ENCODE measurements around the gene ETS2. TPM values are rescaled to one million over a fixed set of nuclear protein-coding genes. Genes with fewer than 3 reads are reported as not detected.

The ETS2 gene
- total RNA-seq, 3 donors from 2014 or later (not counting 1 experiment from before 2014, with no cell fraction given) = 10.6 to 36.9 (median 18.5) TPM

GRCh38 chr21:38847556-38847955, 41.8 kb downstream of the ETS2 start:
- no peak for ATAC-seq
- TF ChIP-seq CTCF (IDR thresholded peaks at IDR 0.05) = no peak
- Mint-ChIP-seq H3K36me3 (no peaks in the 10 kb centered on the region), H3K4me3 (no peak overlapping the region), H3K4me1 (no peaks in the 10 kb centered on the region), H3K27me3 (ENCODE audit: low read depth in 2 of 2) (peaks cover 10 to 26% of the 10 kb centered on the region in 2 donors), H3K9me3 (no peaks in the 10 kb centered on the region), H3K27ac (no peak overlapping the region)
- H3K4me1 ChIP-seq (ENCODE audit: control insufficient read depth, insufficient read depth, low read length) = no peaks in the 10 kb centered on the region
- H3K27ac ChIP-seq (ENCODE audit: low read length) = no peak overlapping the region
- no peaks in the 10 kb centered on the region for H3K27me3 ChIP-seq (ENCODE audit: control insufficient read depth, insufficient read depth, low read length)
- H3K36me3 ChIP-seq (ENCODE audit: control insufficient read depth, insufficient read depth, low read length) = no peaks in the 10 kb centered on the region
- no peak overlapping the region for H3K4me3 ChIP-seq (ENCODE audit: low read length)
- intact Hi-C loops (cut with micrococcal nuclease) = no loop called here
- no peak for DNase-seq
- no peaks in the 10 kb centered on the region for H3K9me3 ChIP-seq (ENCODE audit: control insufficient read depth, insufficient read depth, low read length)
- 88% methylated on average over 7 of the region's 7 CpGs for WGBS (ENCODE audit: insufficient coverage)

GRCh38 chr21:38848187-38848609, 42.5 kb downstream of the ETS2 start:
- no peak for DNase-seq
- no peak overlapping the region for H3K27ac Mint-ChIP-seq
- no peaks in the 10 kb centered on the region for H3K9me3 ChIP-seq (ENCODE audit: control insufficient read depth, insufficient read depth, low read length)

GRCh38 chr21:38849776-38850175, 44.0 kb downstream of the ETS2 start:
- no peaks in the 10 kb centered on the region for H3K4me1 ChIP-seq (ENCODE audit: control insufficient read depth, insufficient read depth, low read length)
- H3K4me3 ChIP-seq (ENCODE audit: low read length) = no peak overlapping the region
- DNase-seq = no peak
- H3K9me3 Mint-ChIP-seq = no peaks in the 10 kb centered on the region
- H3K36me3 Mint-ChIP-seq = no peaks in the 10 kb centered on the region
- H3K36me3 ChIP-seq (ENCODE audit: control insufficient read depth, insufficient read depth, low read length) = no peaks in the 10 kb centered on the region
- H3K27ac ChIP-seq (ENCODE audit: low read length) = no peak overlapping the region
- no peaks in the 10 kb centered on the region for H3K4me1 Mint-ChIP-seq
- H3K27me3 ChIP-seq (ENCODE audit: control insufficient read depth, insufficient read depth, low read length) = no peaks in the 10 kb centered on the region
- H3K4me3 Mint-ChIP-seq = no peak overlapping the region
- WGBS (ENCODE audit: insufficient coverage) = 75% methylated on average over 6 of the region's 6 CpGs
- intact Hi-C loops (cut with micrococcal nuclease) = no loop called here
- no peak overlapping the region for H3K27ac Mint-ChIP-seq
- peaks cover 13 to 45% of the 10 kb centered on the region in 2 donors for H3K27me3 Mint-ChIP-seq (ENCODE audit: low read depth in 2 of 2)
- no peak for TF ChIP-seq CTCF (IDR thresholded peaks at IDR 0.05)
- ATAC-seq = no peak
- no peaks in the 10 kb centered on the region for H3K9me3 ChIP-seq (ENCODE audit: control insufficient read depth, insufficient read depth, low read length)

More at GRCh38 chr21:38848187-38848609, 42.5 kb downstream of the ETS2 start:
- H3K4me3 Mint-ChIP-seq = no peak overlapping the region
- no peaks in the 10 kb centered on the region for H3K4me1 Mint-ChIP-seq
- H3K9me3 Mint-ChIP-seq = no peaks in the 10 kb centered on the region
- intact Hi-C loops (cut with micrococcal nuclease) = no loop called here
- no peaks in the 10 kb centered on the region for H3K27me3 ChIP-seq (ENCODE audit: control insufficient read depth, insufficient read depth, low read length)
- H3K4me3 ChIP-seq (ENCODE audit: low read length) = no peak overlapping the region
- no peaks in the 10 kb centered on the region for H3K36me3 ChIP-seq (ENCODE audit: control insufficient read depth, insufficient read depth, low read length)
- no peaks in the 10 kb centered on the region for H3K4me1 ChIP-seq (ENCODE audit: control insufficient read depth, insufficient read depth, low read length)
- H3K36me3 Mint-ChIP-seq = no peaks in the 10 kb centered on the region
- no peak overlapping the region for H3K27ac ChIP-seq (ENCODE audit: low read length)
- peaks cover 8 to 32% of the 10 kb centered on the region in 2 donors for H3K27me3 Mint-ChIP-seq (ENCODE audit: low read depth in 2 of 2)
- 79% methylated on average over 7 of the region's 7 CpGs for WGBS (ENCODE audit: insufficient coverage)
- ATAC-seq = no peak
- TF ChIP-seq CTCF (IDR thresholded peaks at IDR 0.05) = no peak

- Histone ChIP-seq H3K27ac (ENCODE audit: low read length) (no peak overlapping the region), H3K9me3 (ENCODE audit: control insufficient read depth, insufficient read depth, low read length) (no peaks in the 10 kb centered on the region), H3K4me1 (ENCODE audit: control insufficient read depth, insufficient read depth, low read length) (no peaks in the 10 kb centered on the region), H3K36me3 (ENCODE audit: control insufficient read depth, insufficient read depth, low read length) (no peaks in the 10 kb centered on the region), H3K4me3 (ENCODE audit: low read length) (no peak overlapping the region), H3K27me3 (ENCODE audit: control insufficient read depth, insufficient read depth, low read length) (no peaks in the 10 kb centered on the region)
- ATAC-seq (no peak), DNase-seq (no peak)
- no peak overlapping the region for H3K4me3 Mint-ChIP-seq
- H3K9me3 Mint-ChIP-seq = no peaks in the 10 kb centered on the region
- intact Hi-C loops (cut with micrococcal nuclease) = no loop called here
- no peak overlapping the region for H3K27ac Mint-ChIP-seq
- TF ChIP-seq CTCF (IDR thresholded peaks at IDR 0.05) = no peak
- no peaks in the 10 kb centered on the region for H3K36me3 Mint-ChIP-seq
- H3K4me1 Mint-ChIP-seq = no peaks in the 10 kb centered on the region
- H3K27me3 Mint-ChIP-seq (ENCODE audit: low read depth in 2 of 2) = peaks cover 14 to 47% of the 10 kb centered on the region in 2 donors
- 83% methylated on average over 6 of the region's 6 CpGs for whole genome bisulfite sequencing (ENCODE audit: insufficient coverage)
These were observed 44.7 kb downstream of the ETS2 start for GRCh38 chr21:38850277-38850951.
